22Rv1 (cell line): Measurements from ENCODE around the gene EME2.

Experiments
- ZFX ChIP-seq: fragments of 450-650 bp; IDR thresholded peaks from 2 replicates; pipeline ENCODE4 v1.6.1; 2017; ENCODE audit warnings: antibody characterized with exemption, borderline replicate concordance
- TF ChIP-seq, protein P1 (sequence below): fragments of 450-650 bp; IDR thresholded peaks from 2 replicates; pipeline ENCODE4 v1.5.1; 2017; ENCODE audit warnings: mild to moderate bottlenecking

DNA sequence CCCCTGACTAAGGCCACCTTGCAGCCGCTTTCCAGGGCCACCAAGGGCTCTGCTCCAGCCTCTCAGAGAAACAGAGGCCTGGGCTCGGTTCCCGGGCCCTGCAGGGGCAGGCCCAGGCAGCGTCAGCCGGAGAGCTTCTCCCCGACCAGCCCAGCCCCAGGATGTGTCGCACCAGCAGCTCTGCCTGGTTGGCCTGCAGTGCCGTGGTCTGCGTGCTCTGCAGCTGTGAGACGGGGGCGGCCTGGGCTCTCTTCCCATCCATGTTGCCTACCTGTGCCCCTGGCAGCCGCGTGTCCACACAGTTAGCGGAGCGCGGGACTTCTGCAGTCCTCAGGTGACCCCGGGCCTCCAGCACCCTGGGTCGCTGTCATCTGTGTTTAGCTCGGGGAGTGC lies 16.1 kb downstream of the EME2 start:
- TF ChIP-seq, protein P1, sequence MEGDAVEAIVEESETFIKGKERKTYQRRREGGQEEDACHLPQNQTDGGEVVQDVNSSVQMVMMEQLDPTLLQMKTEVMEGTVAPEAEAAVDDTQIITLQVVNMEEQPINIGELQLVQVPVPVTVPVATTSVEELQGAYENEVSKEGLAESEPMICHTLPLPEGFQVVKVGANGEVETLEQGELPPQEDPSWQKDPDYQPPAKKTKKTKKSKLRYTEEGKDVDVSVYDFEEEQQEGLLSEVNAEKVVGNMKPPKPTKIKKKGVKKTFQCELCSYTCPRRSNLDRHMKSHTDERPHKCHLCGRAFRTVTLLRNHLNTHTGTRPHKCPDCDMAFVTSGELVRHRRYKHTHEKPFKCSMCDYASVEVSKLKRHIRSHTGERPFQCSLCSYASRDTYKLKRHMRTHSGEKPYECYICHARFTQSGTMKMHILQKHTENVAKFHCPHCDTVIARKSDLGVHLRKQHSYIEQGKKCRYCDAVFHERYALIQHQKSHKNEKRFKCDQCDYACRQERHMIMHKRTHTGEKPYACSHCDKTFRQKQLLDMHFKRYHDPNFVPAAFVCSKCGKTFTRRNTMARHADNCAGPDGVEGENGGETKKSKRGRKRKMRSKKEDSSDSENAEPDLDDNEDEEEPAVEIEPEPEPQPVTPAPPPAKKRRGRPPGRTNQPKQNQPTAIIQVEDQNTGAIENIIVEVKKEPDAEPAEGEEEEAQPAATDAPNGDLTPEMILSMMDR, result no peak
- TF ChIP-seq ZFX, result no peak
